GM19452 (cell line): ENCODE measurements around the gene IFT80.

Experiments used
- ATAC-seq: cut with Tn5 transposase; IDR thresholded peaks from one replicate; pipeline ENCODE4 v1.9.1; 2021; ENCODE audit not compliant: unreplicated experiment

Gene IFT80

DNA sequence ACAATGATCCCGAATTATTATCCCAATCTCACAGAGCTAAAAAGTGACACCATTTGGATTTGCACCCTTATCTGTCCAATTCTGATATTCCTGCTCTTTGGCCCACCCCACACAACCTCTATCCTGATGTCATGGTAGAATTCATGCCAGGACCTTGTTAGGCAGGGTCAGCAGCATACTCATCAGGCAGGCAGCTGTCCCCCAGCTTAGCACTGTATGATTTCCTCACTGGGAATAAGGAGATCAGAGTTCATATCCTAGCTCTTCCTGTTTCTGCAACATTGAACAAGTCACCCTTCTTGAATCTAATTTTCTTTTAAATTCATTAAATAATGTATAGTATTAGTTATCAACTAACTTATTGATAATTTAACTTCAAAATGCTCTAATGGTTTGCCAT, 185.8 kb downstream of the IFT80 start:
- ATAC-seq, result no peak

DNA sequence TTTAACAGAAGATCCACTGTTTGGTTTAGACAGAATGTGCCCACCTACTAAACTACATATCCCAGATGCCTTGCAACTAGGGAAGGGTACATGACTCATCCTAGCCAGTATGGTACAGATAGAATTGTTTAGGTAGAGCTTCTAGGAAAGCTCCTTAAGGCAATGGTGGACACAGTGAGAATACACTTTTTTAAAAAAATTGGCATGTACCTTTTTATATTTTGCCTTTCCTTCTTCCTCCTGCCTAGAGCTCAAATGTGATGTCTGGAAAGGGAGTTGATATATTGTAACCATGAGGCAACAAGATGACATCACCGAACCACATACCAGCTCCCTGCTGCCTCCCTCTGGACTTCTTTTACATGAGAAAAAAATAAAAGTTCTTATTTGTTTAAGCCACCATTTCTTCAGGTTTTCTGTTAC, 188.2 kb downstream of the IFT80 start:
- ATAC-seq, result no peak

DNA sequence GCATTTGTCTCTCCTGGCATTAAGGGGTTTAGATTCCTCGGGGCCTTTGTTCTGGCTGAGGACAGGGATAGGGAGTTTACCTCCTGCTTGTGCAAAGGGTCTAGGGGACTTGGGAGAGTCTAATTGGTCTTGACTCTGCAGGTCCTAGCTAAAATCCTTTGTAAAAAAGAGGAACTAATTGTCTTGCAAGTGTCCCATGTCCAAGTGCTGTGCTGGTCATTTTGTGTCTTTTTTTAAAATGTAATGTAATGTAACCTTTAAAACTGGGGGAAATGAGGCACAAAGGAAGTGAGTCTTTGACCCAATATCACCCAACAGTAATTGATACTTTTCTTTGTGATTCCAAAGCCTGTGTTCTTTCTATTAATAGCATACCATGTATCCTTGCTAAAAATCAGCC, 188.7 kb downstream of the IFT80 start:
- ATAC-seq, result no peak
